ENCODE data around the gene MRPL24. TPM values are rescaled to one million over a fixed set of nuclear protein-coding genes. Genes with fewer than 3 reads are reported as not detected.

The MRPL24 gene
- total and polyA plus RNA-seq, 9 of the 15 experiments (the other 6 are each of a cell fraction or from before 2014, with no cell fraction given): 74.3 to 267 (median 113) TPM

DNA sequence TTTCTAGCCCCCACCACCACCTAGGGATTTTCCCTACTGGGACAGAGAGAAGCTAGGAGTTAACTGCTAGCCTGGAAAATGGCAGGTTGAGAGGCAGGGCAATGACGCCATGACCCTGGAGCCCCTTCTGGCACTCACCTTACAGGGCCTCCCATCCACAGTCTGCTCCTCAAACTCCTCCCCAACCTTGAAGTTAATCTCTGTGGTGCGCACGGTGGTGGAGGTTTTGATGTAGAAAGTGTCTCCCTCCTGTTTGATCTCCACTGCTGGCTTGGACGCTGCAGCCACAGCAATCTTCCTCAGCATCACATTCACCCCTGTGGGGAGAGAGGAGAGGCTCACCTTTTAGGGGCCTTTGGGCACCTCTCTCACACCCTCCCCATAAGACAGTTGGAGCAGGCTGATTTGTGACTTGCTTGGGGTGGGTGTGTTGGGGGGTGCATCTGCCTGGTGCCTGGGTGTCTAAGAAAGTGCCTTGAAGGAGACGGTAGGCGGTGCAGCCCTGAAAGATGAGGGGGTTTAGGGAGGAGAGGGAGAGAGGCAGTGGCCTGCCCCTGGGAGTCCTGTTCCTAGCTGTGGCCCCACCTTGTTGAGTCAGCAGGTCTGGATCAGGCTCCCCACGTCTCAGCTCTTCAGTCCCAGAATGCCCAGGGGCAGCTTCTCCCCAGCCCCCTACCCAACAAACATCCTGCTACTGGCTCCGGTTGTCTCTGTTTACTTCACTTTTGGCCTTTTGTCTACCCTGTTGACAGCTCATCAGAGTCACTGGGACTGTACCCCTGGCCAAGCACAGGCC lies 40.0 kb downstream of the MRPL24 start:
- in situ Hi-C loops (cut with MboI) (no loop called here), intact Hi-C loops (cut with micrococcal nuclease) (no loop called here)
- WGBS (ENCODE audit: insufficient coverage, low coverage, missing lambda C conversion rate): 42% methylated on average over 8 of the region's 8 CpGs
- Histone ChIP-seq H3K4me3 (no peak overlapping the region), H3K27ac (ENCODE audit: extremely low read depth, low read depth, low read length) (no peak overlapping the region), H3K9ac (ENCODE audit: insufficient read depth in 1 of 2, low read depth in 2 of 2, low read length in 2 of 2) (peak overlapping the region in 1 of 2 experiments; percentile 76; a peak in 2 of 4 replicates), H4K20me1 (replicated peaks; ENCODE audit: control insufficient read depth, insufficient read depth, low read length) (no peaks in the 10 kb centered on the region), H3K9me1 (ENCODE audit: control insufficient read depth, insufficient read depth, low read length) (no peaks in the 10 kb centered on the region), H3K4me2 (ENCODE audit: insufficient read depth, low read length) (no peak overlapping the region), H3K36me3 (ENCODE audit: control insufficient read depth, insufficient read depth, low read length) (no peaks in the 10 kb centered on the region), H3K79me2 (ENCODE audit: control insufficient read depth, insufficient read depth, low read length) (no peaks in the 10 kb centered on the region), H3K4me1 (replicated peaks in 1 of 2; ENCODE audit: control insufficient read depth in 2 of 2, insufficient read depth in 2 of 2, low read length in 2 of 2) (peaks cover 8 to 30% of the 10 kb centered on the region in 2 experiments; a peak in 4 of 5 replicates), H3K27me3 (ENCODE audit: control insufficient read depth in 2 of 2, insufficient read depth in 2 of 2, low read length in 2 of 2) (no peaks in the 10 kb centered on the region), H2AFZ (ENCODE audit: low read depth, low read length) (peak overlapping the region; percentile 15), H3K9me3 (replicated peaks; ENCODE audit: control insufficient read depth, insufficient read depth, low read depth, low read length) (no peaks in the 10 kb centered on the region)
- 0 out of 2 replicates have a peak, but pooled peaks have one; percentile 11 for TF ChIP-seq MAFK (IDR thresholded peaks at IDR 0.05; ENCODE audit: low read length)
- TF ChIP-seq SMAD1 (IDR thresholded peaks at IDR 0.05; ENCODE audit: low read depth, low read length, partially characterized antibody): no peak
- TF ChIP-seq ZNF316 (IDR thresholded peaks at IDR 0.05): peak; percentile 75
- no peak for TF ChIP-seq FOXJ2 (tag; IDR thresholded peaks at IDR 0.05)
- ATAC-seq (peak; percentile 6; the same call in 2 of the 3 replicates), FAIRE-seq (no peak), DNase-seq (ENCODE audit: extremely low read depth in 1 of 4, low spot score in 3 of 4) (peak in 3 of 4 experiments; percentile 15 to 35 (median 30))
- ChIA-PET POLR2A (interaction anchor here (0.7 to 1.3 kb wide), 7 partner anchors 9 to 77 kb away, joined by 3 to 9 read pairs (median 3); no protein-coding TSS in a partner anchor), CTCF (ENCODE audit: low intra/inter-chr PET ratio) (interaction anchor here (1.3 kb wide), 1 partner anchor 12 kb away, joined by 4 read pairs; no protein-coding TSS in a partner anchor)
- BruUV-seq (replicated peaks): no TSS peak

DNA sequence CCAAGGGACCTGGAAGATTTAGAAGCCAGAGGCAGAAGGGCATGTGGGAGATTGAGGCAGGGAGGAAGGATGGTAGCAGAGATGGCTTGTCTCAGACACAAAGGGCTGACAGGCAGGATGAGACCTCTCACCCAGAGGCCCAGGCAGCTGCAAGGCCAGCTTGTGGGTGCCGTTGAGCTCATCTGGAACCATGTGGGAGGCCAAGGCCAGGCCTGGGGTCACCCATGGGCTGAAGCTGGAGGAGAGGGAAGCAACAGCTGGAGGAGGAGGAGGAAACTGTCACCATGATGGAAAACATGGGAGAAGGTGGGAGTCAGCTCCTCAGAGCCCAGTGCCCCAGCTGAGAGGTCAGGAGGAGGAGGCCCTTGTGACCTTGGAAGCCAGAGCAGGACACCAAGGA lies 41.9 kb downstream of the MRPL24 start:
- H3K9me1 ChIP-seq (ENCODE audit: control insufficient read depth, insufficient read depth, low read length): no peaks in the 10 kb centered on the region
- intact Hi-C loops (cut with micrococcal nuclease) (no loop called here), in situ Hi-C loops (cut with MboI) (no loop called here)
- no peak for DNase-seq (ENCODE audit: extremely low read depth in 1 of 4, low spot score in 3 of 4)
- POLR2A ChIA-PET: interaction anchor here (0.6 to 1.1 kb wide), 4 partner anchors 8 to 139 kb away, joined by 3 read pairs; partner anchors contain the start of gene METTL25B
- no peaks in the 10 kb centered on the region for H3K79me2 ChIP-seq (ENCODE audit: control insufficient read depth, insufficient read depth, low read length)
- H2AFZ ChIP-seq (ENCODE audit: low read depth, low read length): no peak overlapping the region
- WGBS (ENCODE audit: insufficient coverage, low coverage, missing lambda C conversion rate): 13% methylated on average over 1 of the region's 1 CpG
- peak overlapping the region in 1 of 2 experiments; percentile 86; a peak in 2 of 4 replicates for H3K9ac ChIP-seq (ENCODE audit: insufficient read depth in 1 of 2, low read depth in 2 of 2, low read length in 2 of 2)
- no peaks in the 10 kb centered on the region for H3K27me3 ChIP-seq (ENCODE audit: control insufficient read depth in 2 of 2, insufficient read depth in 2 of 2, low read length in 2 of 2)
- no peaks in the 10 kb centered on the region for H3K36me3 ChIP-seq (ENCODE audit: control insufficient read depth, insufficient read depth, low read length)
- peaks cover 15 to 25% of the 10 kb centered on the region in 2 experiments for H3K4me1 ChIP-seq (replicated peaks in 1 of 2; ENCODE audit: control insufficient read depth in 2 of 2, insufficient read depth in 2 of 2, low read length in 2 of 2)
- no peaks in the 10 kb centered on the region for H4K20me1 ChIP-seq (replicated peaks; ENCODE audit: control insufficient read depth, insufficient read depth, low read length)
- CTCF ChIA-PET (ENCODE audit: low intra/inter-chr PET ratio): no interaction called here
- no peaks in the 10 kb centered on the region for H3K9me3 ChIP-seq (replicated peaks; ENCODE audit: control insufficient read depth, insufficient read depth, low read depth, low read length)
- no peak overlapping the region for H3K27ac ChIP-seq (ENCODE audit: extremely low read depth, low read depth, low read length)
- no peak overlapping the region for H3K4me3 ChIP-seq
- no TSS peak for BruUV-seq (replicated peaks)
- no peak overlapping the region for H3K4me2 ChIP-seq (ENCODE audit: insufficient read depth, low read length)
- FAIRE-seq: no peak
- ATAC-seq: no peak
- TF ChIP-seq, protein P1, sequence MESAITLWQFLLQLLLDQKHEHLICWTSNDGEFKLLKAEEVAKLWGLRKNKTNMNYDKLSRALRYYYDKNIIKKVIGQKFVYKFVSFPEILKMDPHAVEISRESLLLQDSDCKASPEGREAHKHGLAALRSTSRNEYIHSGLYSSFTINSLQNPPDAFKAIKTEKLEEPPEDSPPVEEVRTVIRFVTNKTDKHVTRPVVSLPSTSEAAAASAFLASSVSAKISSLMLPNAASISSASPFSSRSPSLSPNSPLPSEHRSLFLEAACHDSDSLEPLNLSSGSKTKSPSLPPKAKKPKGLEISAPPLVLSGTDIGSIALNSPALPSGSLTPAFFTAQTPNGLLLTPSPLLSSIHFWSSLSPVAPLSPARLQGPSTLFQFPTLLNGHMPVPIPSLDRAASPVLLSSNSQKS (CRISPR knock-in tag; IDR thresholded peaks at IDR 0.05): no peak
- TF ChIP-seq, protein P2, sequence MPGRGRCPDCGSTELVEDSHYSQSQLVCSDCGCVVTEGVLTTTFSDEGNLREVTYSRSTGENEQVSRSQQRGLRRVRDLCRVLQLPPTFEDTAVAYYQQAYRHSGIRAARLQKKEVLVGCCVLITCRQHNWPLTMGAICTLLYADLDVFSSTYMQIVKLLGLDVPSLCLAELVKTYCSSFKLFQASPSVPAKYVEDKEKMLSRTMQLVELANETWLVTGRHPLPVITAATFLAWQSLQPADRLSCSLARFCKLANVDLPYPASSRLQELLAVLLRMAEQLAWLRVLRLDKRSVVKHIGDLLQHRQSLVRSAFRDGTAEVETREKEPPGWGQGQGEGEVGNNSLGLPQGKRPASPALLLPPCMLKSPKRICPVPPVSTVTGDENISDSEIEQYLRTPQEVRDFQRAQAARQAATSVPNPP (IDR thresholded peaks at IDR 0.05; ENCODE audit: borderline replicate concordance, insufficient read depth, insufficient read length): no peak
- TF ChIP-seq SMAD1 (IDR thresholded peaks at IDR 0.05; ENCODE audit: low read depth, low read length, partially characterized antibody): no peak
- TF ChIP-seq ZBTB8A (IDR thresholded peaks at IDR 0.05; ENCODE audit: partially characterized antibody): no peak
- TF ChIP-seq BMI1 (IDR thresholded peaks at IDR 0.05; ENCODE audit: low read length): no peak
- TF ChIP-seq GABPB1 (CRISPR knock-in tag; IDR thresholded peaks at IDR 0.05): no peak
- TF ChIP-seq RBM34 (IDR thresholded peaks at IDR 0.05; ENCODE audit: borderline replicate concordance, insufficient read depth, low read length): no peak
